DOHH2 (cell line): Measurements from ENCODE around the gene ETS1.

Experiments used
- H3F3A ChIP-seq: fragments of 200-600 bp; sonication (generic), shearing (Covaris generic); 2 replicates; pipeline ENCODE4 v1.6.0; 2016; ENCODE audit warnings: antibody characterized with exemption, mild to moderate bottlenecking; ENCODE audit not compliant: control insufficient read depth, insufficient read depth
- H3K27ac ChIP-seq: fragments of 200-600 bp; sonication (generic); 2 replicates; pipeline ENCODE4 v1.5.1; 2014; ENCODE audit warnings: low read depth, mild to moderate bottlenecking, low read length, moderate library complexity
- H3K27me3 ChIP-seq: fragments of 200-600 bp; sonication (generic); 2 replicates; pipeline ENCODE4 v1.6.1; 2014; ENCODE audit warnings: mild to moderate bottlenecking, low read length, mixed read lengths; ENCODE audit not compliant: control insufficient read depth
- H3K36me3 ChIP-seq: fragments of 200-600 bp; sonication (generic); 2 replicates; pipeline ENCODE4 v1.6.1; 2014; ENCODE audit warnings: mild to moderate bottlenecking, low read length, moderate library complexity, mixed read lengths; ENCODE audit not compliant: control insufficient read depth
- H3K4me1 ChIP-seq: fragments of 200-600 bp; sonication (generic); 2 replicates; pipeline ENCODE4 v1.6.1; 2014; ENCODE audit warnings: mild to moderate bottlenecking, low read length, mixed read lengths; ENCODE audit not compliant: control insufficient read depth
- H3K4me2 ChIP-seq: fragments of 200-600 bp; sonication (generic); 2 replicates; pipeline ENCODE4 v1.6.0; 2014; ENCODE audit warnings: mild to moderate bottlenecking, low read length, moderate library complexity
- H3K4me3 ChIP-seq: fragments of 200-600 bp; sonication (generic); 2 replicates; pipeline ENCODE4 v1.5.1; 2014; ENCODE audit warnings: mild to moderate bottlenecking, low read length, mixed read lengths
- H3K79me2 ChIP-seq: fragments of 200-600 bp; sonication (generic); 2 replicates; pipeline ENCODE4 v1.6.1; 2014; ENCODE audit warnings: mild to moderate bottlenecking, low read length, mixed read lengths; ENCODE audit not compliant: control insufficient read depth
- H3K9me2 ChIP-seq: fragments of 200-600 bp; sonication (generic); replicated peaks from 2 replicates; pipeline ENCODE4 v1.6.1; 2014; ENCODE audit warnings: mild to moderate bottlenecking, low read length, mixed read lengths; ENCODE audit not compliant: control insufficient read depth
- H3K9me3 ChIP-seq: fragments of 200-600 bp; sonication (generic); 2 replicates; pipeline ENCODE4 v1.6.1; 2014; ENCODE audit warnings: antibody characterized with exemption, low read length, mixed read lengths; ENCODE audit not compliant: control insufficient read depth, insufficient read depth
- H4K20me1 ChIP-seq: fragments of 200-600 bp; sonication (generic); 2 replicates; pipeline ENCODE4 v1.6.0; 2014; ENCODE audit warnings: low read depth, mild to moderate bottlenecking, antibody characterized with exemption, low read length, moderate library complexity; ENCODE audit not compliant: control insufficient read depth, insufficient read depth
- CTCF ChIP-seq: fragments of 200-600 bp; sonication (generic); IDR thresholded peaks from one replicate; pipeline ENCODE4 v1.5.1; 2014; ENCODE audit warnings: antibody characterized with exemption, mild to moderate bottlenecking, low read depth, low read length; ENCODE audit not compliant: poor library complexity, severe bottlenecking
- EZH2phosphoT487 ChIP-seq: fragments of 200-600 bp; sonication (generic); IDR thresholded peaks from 2 replicates; pipeline ENCODE4 v1.6.1; 2017; ENCODE audit warnings: borderline replicate concordance, mild to moderate bottlenecking, antibody characterized with exemption, low read length, moderate library complexity, mixed read lengths

Gene ETS1

GRCh38 chr11:128628686-128629085 lies 41.3 kb upstream of the ETS1 start:
- Histone ChIP-seq H3K36me3 (peaks cover 26% of the 10 kb centered on the region), H3K9me2 (no peaks in the 10 kb centered on the region), H3F3A (peaks cover 36% of the 10 kb centered on the region), H3K4me1 (peaks cover 90% of the 10 kb centered on the region), H3K4me3 (peak overlapping the region; percentile 59), H3K27me3 (no peaks in the 10 kb centered on the region), H3K4me2 (peak overlapping the region; percentile 82), H3K9me3 (no peaks in the 10 kb centered on the region), H3K79me2 (peaks cover 24% of the 10 kb centered on the region), H3K27ac (peak overlapping the region; percentile 98), H4K20me1 (no peaks in the 10 kb centered on the region)
- TF ChIP-seq EZH2phosphoT487 (no peak), CTCF (no peak)

- Histone ChIP-seq H3K79me2 (peaks cover 24% of the 10 kb centered on the region), H3K9me2 (no peaks in the 10 kb centered on the region), H3K9me3 (no peaks in the 10 kb centered on the region), H3K27me3 (no peaks in the 10 kb centered on the region), H3K4me3 (peak overlapping the region; percentile 59), H3F3A (peaks cover 40% of the 10 kb centered on the region), H3K36me3 (peaks cover 26% of the 10 kb centered on the region), H4K20me1 (no peaks in the 10 kb centered on the region), H3K27ac (peak overlapping the region; percentile 98), H3K4me2 (peak overlapping the region; percentile 82), H3K4me1 (peaks cover 94% of the 10 kb centered on the region)
- TF ChIP-seq CTCF = no peak
- no peak for TF ChIP-seq EZH2phosphoT487
These were observed 40.9 kb upstream of the ETS1 start for GRCh38 chr11:128628325-128628673.

- Histone ChIP-seq H3K27ac (peak overlapping the region; percentile 98), H3K9me3 (no peaks in the 10 kb centered on the region), H3K79me2 (peaks cover 24% of the 10 kb centered on the region), H3K4me3 (peak overlapping the region; percentile 59), H3F3A (peaks cover 43% of the 10 kb centered on the region), H3K4me2 (peak overlapping the region; percentile 82), H4K20me1 (no peaks in the 10 kb centered on the region), H3K9me2 (no peaks in the 10 kb centered on the region), H3K36me3 (peaks cover 26% of the 10 kb centered on the region), H3K4me1 (peaks cover 99% of the 10 kb centered on the region), H3K27me3 (no peaks in the 10 kb centered on the region)
- TF ChIP-seq EZH2phosphoT487 = no peak
- TF ChIP-seq CTCF = peak; percentile 13
These were observed 40.4 kb upstream of the ETS1 start for GRCh38 chr11:128627666-128628324.
